PC-3 (cell line): Measurements from ENCODE around the gene VMO1. TPM values are rescaled to one million over a fixed set of nuclear protein-coding genes. Genes with fewer than 3 reads are reported as not detected.

Experiments
- ATAC-seq: fragments of 200-7000 bp; cut with Tn5 transposase; 2 replicates; pipeline ENCODE4 v1.9.1; 2020; ENCODE audit warnings: mild to moderate bottlenecking, moderate library complexity
- BruUV-seq: library from RNA; stranded (reverse); fragments of 400-500 nt; replicated peaks from 2 replicates; lab custom pipeline; 2021; lab: Mats Ljungman, UMichigan
- CTCF ChIA-PET: fragments of 300-600 bp; sonication (Branson Sonifier 250); formaldehyde crosslinking; loops from one replicate; lab custom pipeline; 2022; ENCODE audit warnings: antibody characterized with exemption; lab: Charles Lee
- POLR2A ChIA-PET: fragments of 300-600 bp; sonication (Branson Sonifier 250); formaldehyde crosslinking; loops from one replicate; lab custom pipeline; 2022; ENCODE audit warnings: antibody characterized with exemption; ENCODE audit not compliant: unreplicated experiment; lab: Charles Lee
- DNase-seq: peaks from one replicate; pipeline ENCODE4 v3.0.0-alpha.2; 2015
- H2AFZ ChIP-seq: fragments of 300-600 bp; sonication (generic); 2 replicates; pipeline ENCODE4 v1.6.0; 2016; ENCODE audit warnings: antibody characterized with exemption, low read length
- H3F3A ChIP-seq: fragments of 300-600 bp; sonication (generic); one replicate; pipeline ENCODE4 v1.6.0; 2017; ENCODE audit warnings: antibody characterized with exemption, low read length, control low read depth, mild to moderate bottlenecking; ENCODE audit not compliant: unreplicated experiment
- H3K27ac ChIP-seq: fragments of 300-600 bp; sonication (generic); 2 replicates; pipeline ENCODE4 v1.5.1; 2016; ENCODE audit warnings: mild to moderate bottlenecking, low read length
- H3K27me3 ChIP-seq: fragments of 300-600 bp; sonication (generic); 2 replicates; pipeline ENCODE4 v1.6.1; 2016; ENCODE audit warnings: low read length, mixed read lengths
- H3K36me3 ChIP-seq: fragments of 300-600 bp; sonication (generic); 2 replicates; pipeline ENCODE4 v1.6.1; 2016; ENCODE audit warnings: low read depth, mixed run types, low read length, mixed read lengths
- H3K4me1 ChIP-seq: fragments of 300-600 bp; sonication (generic); 2 replicates; pipeline ENCODE4 v1.5.1; 2016; ENCODE audit warnings: low read length; ENCODE audit not compliant: insufficient read depth
- H3K4me2 ChIP-seq: fragments of 300-600 bp; sonication (generic); 2 replicates; pipeline ENCODE4 v1.6.0; 2016; ENCODE audit warnings: low read length
- H3K4me3 ChIP-seq: fragments of 300-600 bp; sonication (generic); 2 replicates; pipeline ENCODE4 v1.5.1; 2016; ENCODE audit warnings: mild to moderate bottlenecking, low read length, mixed read lengths
- H3K79me2 ChIP-seq: fragments of 300-600 bp; sonication (generic); 2 replicates; pipeline ENCODE4 v1.6.1; 2017; ENCODE audit warnings: low read length, mixed read lengths
- H3K9ac ChIP-seq: fragments of 300-600 bp; sonication (generic); 2 replicates; pipeline ENCODE4 v1.6.0; 2016; ENCODE audit warnings: mild to moderate bottlenecking, low read length
- H3K9me2 ChIP-seq: fragments of 300-600 bp; sonication (generic); replicated peaks from 2 replicates; pipeline ENCODE4 v1.6.1; 2016; ENCODE audit warnings: mixed run types, low read length, mixed read lengths
- H3K9me3 ChIP-seq: fragments of 300-600 bp; sonication (generic); 2 replicates; pipeline ENCODE4 v1.6.1; 2016; ENCODE audit warnings: low read length, mixed read lengths
- H4K20me1 ChIP-seq: fragments of 300-600 bp; sonication (generic); 2 replicates; pipeline ENCODE4 v1.6.1; 2016; ENCODE audit warnings: low read length, mixed read lengths
- CTCF ChIP-seq: fragments of 300-600 bp; sonication (generic); conservative IDR thresholded peaks from 2 replicates; pipeline ENCODE4 v1.5.1; 2017; ENCODE audit warnings: antibody characterized with exemption, low read depth, mild to moderate bottlenecking, low read length
- EZH2 ChIP-seq: fragments of 300-600 bp; sonication (generic); IDR thresholded peaks from one replicate; pipeline ENCODE4 v1.6.1; 2017; ENCODE audit warnings: antibody characterized with exemption, mild to moderate bottlenecking, low read length; ENCODE audit not compliant: unreplicated experiment
- EZH2phosphoT487 ChIP-seq: fragments of 300-600 bp; sonication (generic); IDR thresholded peaks from 2 replicates; pipeline ENCODE4 v1.6.1; 2018; ENCODE audit warnings: mild to moderate bottlenecking, antibody characterized with exemption, low read length, borderline replicate concordance
- intact Hi-C: fragments of 100-400 bp; cut with micrococcal nuclease; formaldehyde crosslinking; loops from 2 replicates; pipeline ENCODE4 v1.9.0; 2023
- total RNA-seq: library from RNA; depleted of rRNA; stranded (reverse); fragments of >200 nt; gene quantifications from 2 replicates; pipeline ENCODE4 v1.2.3, GENCODE V29; 2014; rRNA removed

Gene VMO1
- total RNA-seq, 1 experiment from 2014 or later = 1.2 TPM

- peaks cover 6% of the 10 kb centered on the region for H3K4me1 ChIP-seq
- ATAC-seq = peak; percentile 28
- no peaks in the 10 kb centered on the region for H3F3A ChIP-seq
- peak overlapping the region; percentile 96 for H3K4me2 ChIP-seq
- peak; percentile 43 for DNase-seq
- H3K9me3 ChIP-seq = no peaks in the 10 kb centered on the region
- H3K36me3 ChIP-seq = no peaks in the 10 kb centered on the region
- TSS peak; percentile 44 for BruUV-seq
- H3K27ac ChIP-seq = peak overlapping the region; percentile 9; the same call in 1 of the 2 replicates
- H3K9me2 ChIP-seq = no peaks in the 10 kb centered on the region
- H3K9ac ChIP-seq = peak overlapping the region; percentile 74
- CTCF ChIA-PET = no interaction called here
- intact Hi-C loops = no loop called here
- H3K27me3 ChIP-seq = no peaks in the 10 kb centered on the region
- H3K79me2 ChIP-seq = peaks cover 6% of the 10 kb centered on the region; the same call in 1 of the 2 replicates
- peak overlapping the region; percentile 68 for H2AFZ ChIP-seq
- H4K20me1 ChIP-seq = no peaks in the 10 kb centered on the region
- POLR2A ChIA-PET = no interaction called here
- no peak for TF ChIP-seq CTCF
- no peak for TF ChIP-seq EZH2
- TF ChIP-seq EZH2phosphoT487 = no peak
- peak overlapping the region; percentile 86 for H3K4me3 ChIP-seq
These were observed 47.7 kb downstream of the VMO1 start for GRCh38 chr17:4738136-4739121.

GRCh38 chr17:4735876-4736651 is 50.1 kb downstream of the VMO1 start:
- no peaks in the 10 kb centered on the region for H3K9me3 ChIP-seq
- no peak overlapping the region for H3K9ac ChIP-seq
- intact Hi-C loops = no loop called here
- peaks cover 6% of the 10 kb centered on the region for H3K4me1 ChIP-seq
- H2AFZ ChIP-seq = no peak overlapping the region
- no peak overlapping the region for H3K4me3 ChIP-seq
- no peaks in the 10 kb centered on the region for H3K27me3 ChIP-seq
- H3K9me2 ChIP-seq = no peaks in the 10 kb centered on the region
- H3K36me3 ChIP-seq = no peaks in the 10 kb centered on the region
- POLR2A ChIA-PET = no interaction called here
- H3F3A ChIP-seq = no peaks in the 10 kb centered on the region
- H3K79me2 ChIP-seq = peaks cover 6% of the 10 kb centered on the region; the same call in 1 of the 2 replicates
- CTCF ChIA-PET = no interaction called here
- H4K20me1 ChIP-seq = no peaks in the 10 kb centered on the region
- H3K27ac ChIP-seq = no peak overlapping the region
- TF ChIP-seq EZH2 (no peak), EZH2phosphoT487 (no peak), CTCF (no peak)
- H3K4me2 ChIP-seq = no peak overlapping the region
- BruUV-seq = no TSS peak
- no peak for ATAC-seq
- DNase-seq = no peak

Other genes starting within 250 kb of the VMO1 start
- gene MYBBP1A, start 231.0 kb downstream of the VMO1 start, total RNA-seq = 155 and 171 TPM in 2 replicates
- gene GGT6, start 225.8 kb downstream of the VMO1 start, total RNA-seq = not detected in 2 replicates
- gene SMTNL2, start 201.8 kb downstream of the VMO1 start, total RNA-seq = not detected in 2 replicates
- gene ALOX15, start 144.7 kb downstream of the VMO1 start, total RNA-seq = 0.81 TPM in 1 of 2 replicates, not detected in the other
- gene PELP1, start 82.2 kb downstream of the VMO1 start, total RNA-seq = 35.1 and 37.6 TPM in 2 replicates
- gene ARRB2, start 75.7 kb downstream of the VMO1 start, total RNA-seq = 22.2 and 28.1 TPM in 2 replicates
- 25.4 and 28.9 TPM in 2 replicates for gene MED11, start 54.9 kb downstream of the VMO1 start, total RNA-seq
- gene ZMYND15, start 46.5 kb downstream of the VMO1 start, total RNA-seq = 0.51 and 0.58 TPM in 2 replicates
- gene CXCL16, start 46.4 kb downstream of the VMO1 start, total RNA-seq = 22.1 and 38.7 TPM in 2 replicates
- gene TM4SF5, start 14.5 kb downstream of the VMO1 start, total RNA-seq = not detected in 2 replicates
- gene GLTPD2, start 2.6 kb upstream of the VMO1 start, total RNA-seq = 0.98 TPM in 1 of 2 replicates, not detected in the other
- gene PSMB6, start 9.8 kb upstream of the VMO1 start, total RNA-seq = 281 and 405 TPM in 2 replicates
- gene PLD2, start 20.8 kb upstream of the VMO1 start, total RNA-seq = 24.3 and 27.3 TPM in 2 replicates
- 44.5 and 64.8 TPM in 2 replicates for gene MINK1, start 47.0 kb upstream of the VMO1 start, total RNA-seq
- gene C17orf107, start 113.2 kb upstream of the VMO1 start, total RNA-seq = 0.35 and 0.36 TPM in 2 replicates
- 0.11 TPM in 1 of 2 replicates, not detected in the other for gene CHRNE, start 116.7 kb upstream of the VMO1 start, total RNA-seq
- not detected in 2 replicates for gene GP1BA, start 145.9 kb upstream of the VMO1 start, total RNA-seq
- 64.3 and 72.1 TPM in 2 replicates for gene SLC25A11, start 153.7 kb upstream of the VMO1 start, total RNA-seq
- 37.8 and 43.1 TPM in 2 replicates for gene RNF167, start 153.9 kb upstream of the VMO1 start, total RNA-seq
- gene PFN1, start 162.2 kb upstream of the VMO1 start, total RNA-seq = 1,914 and 2,339 TPM in 2 replicates
- gene ENO3, start 164.8 kb upstream of the VMO1 start, total RNA-seq = 2.4 and 7.5 TPM in 2 replicates
- 44.1 and 48.4 TPM in 2 replicates for gene SPAG7, start 181.5 kb upstream of the VMO1 start, total RNA-seq
- gene CAMTA2, start 201.3 kb upstream of the VMO1 start, total RNA-seq = 6.2 and 27.2 TPM in 2 replicates
- not detected in 2 replicates for gene INCA1, start 211.2 kb upstream of the VMO1 start, total RNA-seq
- gene KIF1C, start 211.6 kb upstream of the VMO1 start, total RNA-seq = 60.9 and 67.9 TPM in 2 replicates
- gene SLC52A1, start 249.1 kb upstream of the VMO1 start, total RNA-seq = not detected in 2 replicates